Thyroid gland (tissue), 4 donors: Measurements from ENCODE around the gene UTY. TPM values are rescaled to one million over a fixed set of nuclear protein-coding genes. Genes with fewer than 3 reads are reported as not detected.
A peak's percentile ranks its signal among the peaks of the same experiment; 100 is the strongest.
"Not testable (repeated sequence)": the region's sequence is repeated elsewhere in the genome, so short reads cannot be mapped to it uniquely, and the experiment has no call there.

Source experiments
- DNase-seq, 2 donors: peaks; one replicate each; pipeline ENCODE4 v3.0.0-alpha.2; 2019
- H3K27ac ChIP-seq, 3 donors: fragments of 200-600 bp; sonication (generic); 1 replicate in 2 of 3; 2 replicates in 1 of 3; pipeline ENCODE4 v1.5.1; 2016 to 2019; ENCODE audit warnings: mild to moderate bottlenecking in 1 of 3, moderate library complexity in 1 of 3
- H3K27me3 ChIP-seq: fragments of 200-600 bp; sonication (generic); one replicate; pipeline ENCODE4 v1.5.1; 2019
- H3K36me3 ChIP-seq, 2 donors: fragments of 200-600 bp; sonication (generic); one replicate each; pipeline ENCODE4 v1.5.1; 2016 to 2019
- H3K4me1 ChIP-seq, 2 donors: fragments of 200-600 bp; sonication (generic); one replicate each; pipeline ENCODE4 v1.5.1; 2017 to 2019
- H3K4me3 ChIP-seq, 3 donors: fragments of 200-600 bp; sonication (generic); replicated peaks in 1 of 3; 1 replicate in 2 of 3; 2 replicates in 1 of 3; pipeline ENCODE4 v1.5.1; 2016; ENCODE audit warnings: mild to moderate bottlenecking in 1 of 3
- H3K9me3 ChIP-seq: fragments of 200-600 bp; sonication (generic); one replicate; pipeline ENCODE4 v1.5.1; 2017
- POLR2A ChIP-seq, 2 donors: fragments of 450-650 bp; IDR thresholded peaks; one replicate each; pipeline ENCODE4 v1.6.1; 2017; ENCODE audit warnings: antibody characterized with exemption in 2 of 2, mild to moderate bottlenecking in 2 of 2, moderate library complexity in 1 of 2
- WGBS, 2 donors: methylation state at CpG; one replicate each; pipeline ENCODE4 v1.1.5; 2017; 5-methylcytosine and 5-hydroxymethylcytosine counted together
- intact Hi-C: fragments of 100-400 bp; cut with DNase I; formaldehyde crosslinking; loops from one replicate; pipeline ENCODE4 v1.15.1; 2023
- total RNA-seq, 4 donors: library from RNA; depleted of rRNA; stranded (reverse); fragments of >200 nt; gene quantifications; one replicate each; pipeline ENCODE4 v1.2.3, GENCODE V29; 2016
- TF ChIP-seq, protein P1 (sequence below), 6 experiments: fragments of 200-600 bp in 3 of 6; fragments of 450-650 bp in 3 of 6; sonication (generic) in 3 of 6; IDR thresholded peaks; one replicate each; pipeline ENCODE4 v1.5.1; 2016 to 2019; ENCODE audit warnings: antibody characterized with exemption in 6 of 6, mild to moderate bottlenecking in 2 of 6, inconsistent platforms in 1 of 6, moderate library complexity in 1 of 6

Gene UTY
- total RNA-seq, 4 donors from 2014 or later: 0.27 to 113 (median 57.1) TPM; not detected in 1

DNA sequence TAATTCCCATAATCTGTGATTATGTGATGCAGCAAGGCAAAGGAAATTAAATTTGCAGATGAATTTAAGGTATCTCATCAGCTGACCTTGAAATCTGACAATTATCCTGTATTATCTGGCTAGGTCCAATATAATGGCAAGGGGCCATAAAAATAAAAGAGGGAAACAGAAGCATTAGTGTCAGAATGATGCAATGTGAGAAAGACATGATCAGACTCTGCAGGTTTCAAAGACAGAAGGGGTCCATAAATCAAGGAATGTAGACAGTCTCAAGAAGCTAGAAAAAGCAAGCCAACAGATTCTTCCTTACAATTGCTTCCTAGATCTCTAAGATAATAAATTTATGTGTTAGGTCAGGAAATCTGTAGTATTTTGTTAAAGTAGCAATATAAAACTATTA, 208.1 kb downstream of the UTY start:
- Histone ChIP-seq H3K27me3 (no peaks in the 10 kb centered on the region), H3K9me3 (no peaks in the 10 kb centered on the region), H3K27ac (no peak overlapping the region), H3K4me1 (no peaks in the 10 kb centered on the region), H3K36me3 (no peaks in the 10 kb centered on the region), H3K4me3 (no peak overlapping the region)
- DNase-seq: no peak
- no peak for TF ChIP-seq POLR2A (IDR thresholded peaks at IDR 0.05)
- TF ChIP-seq, protein P1, sequence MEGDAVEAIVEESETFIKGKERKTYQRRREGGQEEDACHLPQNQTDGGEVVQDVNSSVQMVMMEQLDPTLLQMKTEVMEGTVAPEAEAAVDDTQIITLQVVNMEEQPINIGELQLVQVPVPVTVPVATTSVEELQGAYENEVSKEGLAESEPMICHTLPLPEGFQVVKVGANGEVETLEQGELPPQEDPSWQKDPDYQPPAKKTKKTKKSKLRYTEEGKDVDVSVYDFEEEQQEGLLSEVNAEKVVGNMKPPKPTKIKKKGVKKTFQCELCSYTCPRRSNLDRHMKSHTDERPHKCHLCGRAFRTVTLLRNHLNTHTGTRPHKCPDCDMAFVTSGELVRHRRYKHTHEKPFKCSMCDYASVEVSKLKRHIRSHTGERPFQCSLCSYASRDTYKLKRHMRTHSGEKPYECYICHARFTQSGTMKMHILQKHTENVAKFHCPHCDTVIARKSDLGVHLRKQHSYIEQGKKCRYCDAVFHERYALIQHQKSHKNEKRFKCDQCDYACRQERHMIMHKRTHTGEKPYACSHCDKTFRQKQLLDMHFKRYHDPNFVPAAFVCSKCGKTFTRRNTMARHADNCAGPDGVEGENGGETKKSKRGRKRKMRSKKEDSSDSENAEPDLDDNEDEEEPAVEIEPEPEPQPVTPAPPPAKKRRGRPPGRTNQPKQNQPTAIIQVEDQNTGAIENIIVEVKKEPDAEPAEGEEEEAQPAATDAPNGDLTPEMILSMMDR (IDR thresholded peaks at IDR 0.05): no peak
- intact Hi-C loops: no loop called here

GRCh38 chrY:13253941-13254440, 225.8 kb downstream of the UTY start:
- DNase-seq: not testable (repeated sequence)

GRCh38 chrY:13250421-13250820, 229.4 kb downstream of the UTY start:
- TF ChIP-seq, protein P1 (IDR thresholded peaks at IDR 0.05): no peak
- TF ChIP-seq POLR2A (IDR thresholded peaks at IDR 0.05): no peak
- intact Hi-C loops: no loop called here
- Histone ChIP-seq H3K9me3 (no peaks in the 10 kb centered on the region), H3K4me1 (no peaks in the 10 kb centered on the region), H3K27ac (no peak overlapping the region), H3K27me3 (no peaks in the 10 kb centered on the region), H3K36me3 (no peaks in the 10 kb centered on the region), H3K4me3 (no peak overlapping the region)
- no peak for DNase-seq

More at GRCh38 chrY:13253941-13254440, 225.8 kb downstream of the UTY start:
- H3K9me3 ChIP-seq, H3K27ac ChIP-seq, H3K36me3 ChIP-seq, H3K4me1 ChIP-seq, intact Hi-C loops, H3K4me3 ChIP-seq, H3K27me3 ChIP-seq: not testable (repeated sequence)
- WGBS, 2 donors: 67 to 69% methylated on average over 4 of the region's 4 CpGs

DNA sequence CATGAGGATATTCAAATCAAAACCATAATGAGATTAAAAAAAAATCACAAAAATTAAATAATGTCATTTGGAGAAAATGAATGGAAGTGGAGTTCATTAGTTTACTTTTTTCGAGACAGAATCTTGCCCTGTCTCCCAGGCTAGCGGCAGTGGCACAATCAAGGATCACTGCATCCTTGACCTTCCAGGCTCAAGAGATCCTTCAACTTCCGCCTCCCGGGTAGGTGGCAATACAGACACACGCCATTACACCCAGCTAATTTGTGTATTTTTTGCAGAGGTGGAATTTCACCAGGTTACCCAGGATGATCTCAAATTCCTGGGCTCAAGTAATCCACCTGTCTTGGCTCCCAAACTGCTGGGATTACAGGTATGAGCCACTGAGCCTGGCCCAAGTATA, 236.1 kb downstream of the UTY start:
- TF ChIP-seq, protein P1 (IDR thresholded peaks at IDR 0.05): no peak
- TF ChIP-seq POLR2A (IDR thresholded peaks at IDR 0.05): no peak
- WGBS, 2 donors: 29 to 40% methylated on average over 5 of the region's 5 CpGs
- intact Hi-C loops: no loop called here
- no peaks in the 10 kb centered on the region for H3K9me3 ChIP-seq
- H3K4me3 ChIP-seq: no peak overlapping the region
- no peaks in the 10 kb centered on the region for H3K4me1 ChIP-seq
- peak; percentile 58 to 66 for DNase-seq
- H3K27ac ChIP-seq: no peak overlapping the region
- H3K36me3 ChIP-seq: no peaks in the 10 kb centered on the region
- H3K27me3 ChIP-seq: no peaks in the 10 kb centered on the region

DNA sequence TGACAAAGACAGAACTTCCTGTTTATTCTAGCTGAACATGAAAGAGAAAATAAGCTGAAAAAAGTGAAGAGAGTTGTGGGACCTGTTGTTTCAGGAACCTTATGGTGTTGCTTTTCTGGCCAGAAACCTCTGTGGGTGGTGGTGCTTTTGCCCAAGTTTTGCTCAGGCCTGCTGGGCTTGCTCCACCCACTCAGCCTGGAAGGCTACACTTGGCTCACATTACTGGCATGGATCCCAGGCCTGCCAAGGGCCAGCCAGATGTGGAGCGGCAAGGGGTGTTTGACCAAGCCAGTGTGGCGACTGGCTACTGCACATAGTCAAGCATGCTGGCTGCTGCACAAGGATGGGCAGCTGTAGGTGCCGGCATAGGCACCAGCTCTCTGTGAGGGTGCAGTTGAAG, 245.9 kb downstream of the UTY start:
- Histone ChIP-seq H3K27ac (no peak overlapping the region), H3K4me1 (no peaks in the 10 kb centered on the region), H3K27me3 (no peaks in the 10 kb centered on the region), H3K36me3 (no peaks in the 10 kb centered on the region), H3K4me3 (no peak overlapping the region), H3K9me3 (no peaks in the 10 kb centered on the region)
- intact Hi-C loops: no loop called here
- TF ChIP-seq, protein P1 (IDR thresholded peaks at IDR 0.05): no peak
- TF ChIP-seq POLR2A (IDR thresholded peaks at IDR 0.05): no peak
- 36% methylated on average over 3 of the region's 3 CpGs; no CpG with 5 or more reads in 1 of the 2 donors for WGBS, 2 donors
- peak; percentile 45 to 55 for DNase-seq

DNA sequence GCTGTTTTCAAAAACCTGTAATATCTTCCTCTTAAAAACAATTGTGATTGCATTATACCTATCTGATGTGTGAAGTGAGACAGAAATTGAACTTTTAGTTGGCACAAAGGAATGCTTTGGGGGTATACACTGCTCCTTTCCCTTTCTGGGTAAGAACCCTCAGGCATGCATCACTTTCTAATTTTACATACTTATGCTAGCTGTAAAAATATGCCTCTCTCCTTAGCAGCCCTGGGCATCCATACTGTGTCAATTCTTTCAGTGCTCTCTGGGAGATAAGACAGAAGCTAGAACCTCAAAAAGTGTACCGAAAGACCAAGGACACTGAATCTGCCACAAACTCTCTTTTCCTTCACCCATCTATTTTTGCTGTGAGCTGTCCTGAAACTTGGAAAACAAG, 246.7 kb downstream of the UTY start:
- TF ChIP-seq, protein P1 (IDR thresholded peaks at IDR 0.05): no peak
- no peak for TF ChIP-seq POLR2A (IDR thresholded peaks at IDR 0.05)
- H3K4me1 ChIP-seq: no peaks in the 10 kb centered on the region
- intact Hi-C loops: no loop called here
- no peaks in the 10 kb centered on the region for H3K27me3 ChIP-seq
- no peak overlapping the region for H3K4me3 ChIP-seq
- no peaks in the 10 kb centered on the region for H3K36me3 ChIP-seq
- whole genome bisulfite sequencing, 2 donors: 100% methylated on average over 1 of the region's 1 CpG
- no peak overlapping the region for H3K27ac ChIP-seq
- DNase-seq: no peak
- H3K9me3 ChIP-seq: no peaks in the 10 kb centered on the region
